Ovary (tissue), 9 donors: ENCODE results near the gene TULP1. TPM values are rescaled to one million over a fixed set of nuclear protein-coding genes. Genes with fewer than 3 reads are reported as not detected.

Experiments used
- DNase-seq, 5 donors: peaks; one replicate each; pipeline ENCODE4 v3.0.0-alpha.2; 2019 to 2020
- H3K27ac ChIP-seq, 2 donors: fragments of 200-600 bp; one replicate each; pipeline versions ENCODE4 v1.5.1 to v1.8.0; 2019 to 2022
- H3K27me3 ChIP-seq: fragments of 200-600 bp; one replicate; pipeline ENCODE4 v1.8.0; 2022
- H3K36me3 ChIP-seq: fragments of 200-600 bp; sonication (generic); one replicate; pipeline ENCODE4 v1.5.1; 2019
- H3K4me1 ChIP-seq: one replicate; pipeline ENCODE4 v1.8.1; 2013; ENCODE audit warnings: mild to moderate bottlenecking, moderate library complexity; ENCODE audit not compliant: insufficient read depth
- H3K4me3 ChIP-seq: fragments of 200-600 bp; sonication (generic); one replicate; pipeline ENCODE4 v1.5.1; 2017
- H3K9me3 ChIP-seq, 2 donors: fragments of 200-600 bp in 1 of 2; sonication (generic) in 1 of 2; one replicate each; pipeline versions ENCODE4 v1.5.1 to v1.8.1; 2013 to 2019; ENCODE audit warnings: mild to moderate bottlenecking in 1 of 2, moderate library complexity in 1 of 2
- CTCF ChIP-seq, 3 donors: fragments of 450-650 bp in 2 of 3; fragments of 200-600 bp in 1 of 3; IDR thresholded peaks; one replicate each; pipeline versions ENCODE4 v1.5.1 to v1.8.0; 2016 to 2022; ENCODE audit warnings: antibody characterized with exemption in 3 of 3, mild to moderate bottlenecking in 1 of 3
- EP300 ChIP-seq: sonication (generic); formaldehyde crosslinking; IDR thresholded peaks from one replicate; pipeline ENCODE4 v1.6.1; 2017; ENCODE audit warnings: antibody characterized with exemption
- POLR2A ChIP-seq: fragments of 450-650 bp; IDR thresholded peaks from one replicate; pipeline ENCODE4 v1.6.1; 2017; ENCODE audit warnings: antibody characterized with exemption, mild to moderate bottlenecking, moderate library complexity
- WGBS, 3 donors: extraction: QIAGEN DNeasy Blood & Tissue Kit in 1 of 3; methylation state at CpG; one replicate each; pipeline versions ENCODE4 v1.1.5 to v1.1.7; 2013 to 2017; 5-methylcytosine and 5-hydroxymethylcytosine counted together
- intact Hi-C, 4 donors: fragments of 100-400 bp; cut with DNase I; formaldehyde crosslinking; loops; one replicate each; pipeline versions ENCODE4 v1.11.0 to v1.15.1; 2022 to 2023
- polyA plus RNA-seq, 2 donors: library from polyadenylated mRNA; stranded (reverse); fragments of 200-250 nt in 1 of 2; fragments of 350-450 nt in 1 of 2; fragmentation: Illumina TruSeq in 1 of 2; extraction: RNeasy Lipid Tissue Mini Kit (QIAGEN cat#74804) in 1 of 2; gene quantifications; one replicate each; pipeline ENCODE4 v1.2.3, GENCODE V29; 2013 to 2014
- total RNA-seq, 7 donors: library from RNA; depleted of rRNA in 2 of 7; stranded (reverse); fragments of >200 nt in 2 of 7; fragmentation: NEBNext Ultra II Directional in 3 of 7; extraction: Animal tissue kit (Norgen Biotek cat#: 25700) in 3 of 7; gene quantifications; one replicate each; pipeline versions ENCODE4 v1.1.0 to v1.2.4, GENCODE V29; 2016 to 2023
- donor health status: DM: no; HTN: no; CAD: no; lungs with moderate emphysema.
- donor health status: DM: no; HTN: no; CAD: no.
- donor health status: Bipolar disorder and iron deficiency.
- donor health status: DM: yes; HTN: yes; CAD: no.
- donor health status: DM: no; HTN: no; CAD: no.
- donor health status: DM: yes; HTN: yes; CAD: no.

TULP1 gene
- total and polyA plus RNA-seq, 9 donors, result 0.17 to 1.1 (median 0.45) TPM; not detected in 3

- no peaks in the 10 kb centered on the region for H3K36me3 ChIP-seq
- intact Hi-C loops, result no loop called here
- H3K27ac ChIP-seq, result no peak overlapping the region
- WGBS, 3 donors, result 90 to 94% (median 94%) methylated on average over 5 of the region's 5 CpGs
- no peak for DNase-seq
- H3K9me3 ChIP-seq, result no peaks in the 10 kb centered on the region
- no peaks in the 10 kb centered on the region for H3K27me3 ChIP-seq
- TF ChIP-seq EP300 (no peak), CTCF (IDR thresholded peaks at IDR 0.05) (no peak), POLR2A (no peak)
- no peaks in the 10 kb centered on the region for H3K4me1 ChIP-seq
- H3K4me3 ChIP-seq, result no peak overlapping the region
These were observed 35.0 kb downstream of the TULP1 start for GRCh38 chr6:35477551-35478179.

DNA sequence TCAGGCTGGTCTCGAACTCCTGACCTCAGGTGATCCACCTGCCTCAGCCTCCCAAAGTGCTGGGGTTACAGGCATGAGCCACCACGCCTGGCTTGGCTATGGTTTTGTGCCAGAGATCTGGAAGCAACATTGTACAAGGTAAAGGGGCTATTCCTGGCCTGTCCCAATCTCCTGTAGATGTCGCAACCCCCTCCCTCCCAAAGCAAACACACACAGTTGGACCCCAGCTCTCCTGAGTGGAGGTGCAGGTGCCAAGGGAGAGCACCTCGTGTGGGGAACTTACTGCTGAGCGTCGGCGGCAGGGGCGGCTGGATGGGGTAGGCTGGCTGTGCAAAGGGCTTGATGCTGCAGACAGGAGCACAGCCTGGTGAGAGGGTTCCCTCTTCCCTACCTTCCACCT lies 35.7 kb downstream of the TULP1 start:
- H3K36me3 ChIP-seq, result no peaks in the 10 kb centered on the region
- no peaks in the 10 kb centered on the region for H3K4me1 ChIP-seq
- TF ChIP-seq EP300, result no peak
- no peak for TF ChIP-seq CTCF (IDR thresholded peaks at IDR 0.05)
- no peak for TF ChIP-seq POLR2A
- H3K9me3 ChIP-seq, result no peaks in the 10 kb centered on the region
- intact Hi-C loops, result no loop called here
- no peak overlapping the region for H3K4me3 ChIP-seq
- no peak overlapping the region for H3K27ac ChIP-seq
- no peaks in the 10 kb centered on the region for H3K27me3 ChIP-seq
- 79 to 86% (median 83%) methylated on average over 7 to 8 of the region's 8 CpGs for WGBS, 3 donors
- DNase-seq, result no peak

- no peaks in the 10 kb centered on the region for H3K27me3 ChIP-seq
- no peaks in the 10 kb centered on the region for H3K9me3 ChIP-seq
- no peak overlapping the region for H3K4me3 ChIP-seq
- no peak for DNase-seq
- H3K27ac ChIP-seq, result no peak overlapping the region
- no peaks in the 10 kb centered on the region for H3K36me3 ChIP-seq
- peaks cover 4% of the 10 kb centered on the region for H3K4me1 ChIP-seq
- intact Hi-C loops, result no loop called here
- WGBS, 3 donors, result 74 to 78% (median 77%) methylated on average over 14 of the region's 14 CpGs
- TF ChIP-seq CTCF (IDR thresholded peaks at IDR 0.05), result no peak
- TF ChIP-seq POLR2A, result no peak
- TF ChIP-seq EP300, result no peak
These were observed 36.7 kb downstream of the TULP1 start for GRCh38 chr6:35476004-35476403.

GRCh38 chr6:35475573-35475972 lies 37.1 kb downstream of the TULP1 start:
- Histone ChIP-seq H3K4me1 (peaks cover 4% of the 10 kb centered on the region), H3K27ac (no peak overlapping the region), H3K4me3 (no peak overlapping the region), H3K27me3 (no peaks in the 10 kb centered on the region), H3K36me3 (no peaks in the 10 kb centered on the region), H3K9me3 (no peaks in the 10 kb centered on the region)
- no peak for TF ChIP-seq EP300
- TF ChIP-seq POLR2A, result no peak
- TF ChIP-seq CTCF (IDR thresholded peaks at IDR 0.05), result no peak
- WGBS, 3 donors, result 63 to 83% (median 73%) methylated on average over 4 of the region's 4 CpGs
- no peak for DNase-seq
- intact Hi-C loops, result no loop called here
